SK-N-SH treated with all-trans-retinoic acid at 6 μM for 48 hours (cell line): ENCODE measurements around the gene TUBB1.

Experiments
- ZNF565 ChIP-seq: fragments of 450-650 bp; formaldehyde crosslinking; conservative IDR thresholded peaks from 2 replicates; pipeline ENCODE4 v1.5.0; 2020; ENCODE audit warnings: low read depth, mild to moderate bottlenecking, moderate library complexity
- TF ChIP-seq, protein P1 (sequence below): fragments of 250-450 bp; sonication (Bioruptor Pico); IDR thresholded peaks from 2 replicates; pipeline ENCODE4 v1.5.0; 2020; ENCODE audit warnings: mild to moderate bottlenecking, moderate library complexity

GRCh38 chr20:59002874-59003399, 16.3 kb upstream of the TUBB1 start:
- TF ChIP-seq ZNF565 (CRISPR knock-in tag), result no peak
- TF ChIP-seq, protein P1, sequence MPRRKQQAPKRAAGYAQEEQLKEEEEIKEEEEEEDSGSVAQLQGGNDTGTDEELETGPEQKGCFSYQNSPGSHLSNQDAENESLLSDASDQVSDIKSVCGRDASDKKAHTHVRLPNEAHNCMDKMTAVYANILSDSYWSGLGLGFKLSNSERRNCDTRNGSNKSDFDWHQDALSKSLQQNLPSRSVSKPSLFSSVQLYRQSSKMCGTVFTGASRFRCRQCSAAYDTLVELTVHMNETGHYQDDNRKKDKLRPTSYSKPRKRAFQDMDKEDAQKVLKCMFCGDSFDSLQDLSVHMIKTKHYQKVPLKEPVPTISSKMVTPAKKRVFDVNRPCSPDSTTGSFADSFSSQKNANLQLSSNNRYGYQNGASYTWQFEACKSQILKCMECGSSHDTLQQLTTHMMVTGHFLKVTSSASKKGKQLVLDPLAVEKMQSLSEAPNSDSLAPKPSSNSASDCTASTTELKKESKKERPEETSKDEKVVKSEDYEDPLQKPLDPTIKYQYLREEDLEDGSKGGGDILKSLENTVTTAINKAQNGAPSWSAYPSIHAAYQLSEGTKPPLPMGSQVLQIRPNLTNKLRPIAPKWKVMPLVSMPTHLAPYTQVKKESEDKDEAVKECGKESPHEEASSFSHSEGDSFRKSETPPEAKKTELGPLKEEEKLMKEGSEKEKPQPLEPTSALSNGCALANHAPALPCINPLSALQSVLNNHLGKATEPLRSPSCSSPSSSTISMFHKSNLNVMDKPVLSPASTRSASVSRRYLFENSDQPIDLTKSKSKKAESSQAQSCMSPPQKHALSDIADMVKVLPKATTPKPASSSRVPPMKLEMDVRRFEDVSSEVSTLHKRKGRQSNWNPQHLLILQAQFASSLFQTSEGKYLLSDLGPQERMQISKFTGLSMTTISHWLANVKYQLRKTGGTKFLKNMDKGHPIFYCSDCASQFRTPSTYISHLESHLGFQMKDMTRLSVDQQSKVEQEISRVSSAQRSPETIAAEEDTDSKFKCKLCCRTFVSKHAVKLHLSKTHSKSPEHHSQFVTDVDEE (CRISPR knock-in tag), result no peak
